Left ventricle myocardium inferior (tissue), 1 donor: Measurements from ENCODE around the gene CABS1. TPM values are rescaled to one million over a fixed set of nuclear protein-coding genes. Genes with fewer than 3 reads are reported as not detected.

Experiments used
- DNase-seq: peaks from one replicate; pipeline ENCODE4 v3.0.0-alpha.2; 2020
- H3K27ac ChIP-seq: fragments of 200-600 bp; replicated peaks from 2 replicates; pipeline ENCODE4 v1.8.0; 2021
- H3K27me3 ChIP-seq: fragments of 200-600 bp; 2 replicates; pipeline ENCODE4 v1.8.0; 2021; ENCODE audit warnings: low read depth
- H3K36me3 ChIP-seq: fragments of 200-600 bp; 2 replicates; pipeline ENCODE4 v1.8.0; 2021
- H3K4me1 ChIP-seq: fragments of 200-600 bp; 2 replicates; pipeline ENCODE4 v1.8.0; 2021
- H3K4me3 ChIP-seq: fragments of 200-600 bp; 2 replicates; pipeline ENCODE4 v1.8.0; 2021; ENCODE audit warnings: mild to moderate bottlenecking, moderate library complexity
- H3K9me3 ChIP-seq: fragments of 200-600 bp; replicated peaks from 2 replicates; pipeline ENCODE4 v1.8.0; 2021
- intact Hi-C: fragments of 100-400 bp; cut with micrococcal nuclease; formaldehyde crosslinking; loops from one replicate; pipeline ENCODE4 v1.11.0; 2022
- long read RNA-seq: library from polyadenylated mRNA; unstranded; transcript quantifications from one replicate; pipeline ENCODE4 v2.0.0, GENCODE V29; 2021
- total RNA-seq: library from RNA; stranded (reverse); fragmentation: NEBNext Ultra II Directional; extraction: Animal tissue kit (Norgen Biotek cat#: 25700); gene quantifications from one replicate; pipeline ENCODE4 v1.2.1, GENCODE V29; 2021
- TF ChIP-seq, protein P1 (sequence below): fragments of 200-600 bp; IDR thresholded peaks from 2 replicates; pipeline ENCODE4 v1.8.0; 2021; ENCODE audit warnings: antibody characterized with exemption, mild to moderate bottlenecking, borderline replicate concordance
- donor health status: DM: no; HTN: yes; CAD: no; lungs with severe emphysema.

Gene CABS1
- not detected for total RNA-seq
- long read RNA-seq, result 0 reads

DNA sequence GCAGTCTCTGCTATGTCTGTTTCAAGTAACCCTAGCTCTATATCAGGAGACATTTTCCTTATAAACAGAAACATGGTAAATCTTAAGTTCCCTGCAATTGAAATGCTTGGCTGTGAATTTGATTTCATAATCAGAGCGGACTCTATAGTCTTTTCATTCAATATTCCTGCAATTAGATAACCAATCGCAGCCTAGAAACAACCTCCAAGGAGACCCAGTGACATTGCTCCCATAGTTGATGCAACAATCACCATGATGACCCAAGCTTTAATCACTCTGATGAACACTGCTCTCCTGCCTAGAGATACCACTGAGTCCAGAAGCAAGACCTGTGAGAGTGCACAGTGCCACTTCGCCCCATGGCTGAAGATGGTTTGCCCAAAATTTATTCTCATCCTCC, at the start of gene CABS1:
Gene CABS1 (plus strand): TSS at position 301 of the 400 bp plus-strand sequence. CDS start 59 bp downstream, at position 360.
- TF ChIP-seq, protein P1, sequence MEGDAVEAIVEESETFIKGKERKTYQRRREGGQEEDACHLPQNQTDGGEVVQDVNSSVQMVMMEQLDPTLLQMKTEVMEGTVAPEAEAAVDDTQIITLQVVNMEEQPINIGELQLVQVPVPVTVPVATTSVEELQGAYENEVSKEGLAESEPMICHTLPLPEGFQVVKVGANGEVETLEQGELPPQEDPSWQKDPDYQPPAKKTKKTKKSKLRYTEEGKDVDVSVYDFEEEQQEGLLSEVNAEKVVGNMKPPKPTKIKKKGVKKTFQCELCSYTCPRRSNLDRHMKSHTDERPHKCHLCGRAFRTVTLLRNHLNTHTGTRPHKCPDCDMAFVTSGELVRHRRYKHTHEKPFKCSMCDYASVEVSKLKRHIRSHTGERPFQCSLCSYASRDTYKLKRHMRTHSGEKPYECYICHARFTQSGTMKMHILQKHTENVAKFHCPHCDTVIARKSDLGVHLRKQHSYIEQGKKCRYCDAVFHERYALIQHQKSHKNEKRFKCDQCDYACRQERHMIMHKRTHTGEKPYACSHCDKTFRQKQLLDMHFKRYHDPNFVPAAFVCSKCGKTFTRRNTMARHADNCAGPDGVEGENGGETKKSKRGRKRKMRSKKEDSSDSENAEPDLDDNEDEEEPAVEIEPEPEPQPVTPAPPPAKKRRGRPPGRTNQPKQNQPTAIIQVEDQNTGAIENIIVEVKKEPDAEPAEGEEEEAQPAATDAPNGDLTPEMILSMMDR, result no peak
- Histone ChIP-seq H3K4me3 (no peak within 1 kb of the TSS), H3K36me3 (no peaks in the 10 kb centered on the region), H3K9me3 (peaks cover 8% of the 10 kb centered on the region), H3K27me3 (no peaks in the 10 kb centered on the region), H3K27ac (no peak within 1 kb of the TSS), H3K4me1 (no peaks in the 10 kb centered on the region)
- DNase-seq, result no peak
- intact Hi-C loops, result no loop called here

DNA sequence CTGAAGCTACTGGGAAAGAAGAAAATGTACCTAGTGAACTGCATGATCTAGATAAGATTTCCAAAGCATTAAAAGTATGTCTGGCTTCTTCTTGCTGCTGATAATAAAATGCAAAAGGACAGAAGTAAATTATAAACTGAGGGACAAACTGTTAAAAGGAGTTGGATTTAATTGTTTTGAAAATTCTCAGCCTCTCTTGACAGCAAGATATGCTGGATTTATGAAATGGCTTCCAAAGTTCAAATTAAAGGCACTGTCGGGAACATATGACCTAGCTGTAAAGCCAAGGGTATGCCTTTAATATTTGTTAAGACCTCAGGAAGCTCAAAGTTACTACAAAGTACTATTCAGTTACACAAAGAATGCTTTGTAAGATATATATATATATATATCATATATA, 46.1 kb upstream of the CABS1 start:
- H3K9me3 ChIP-seq, result peaks cover 12% of the 10 kb centered on the region
- H3K36me3 ChIP-seq, result no peaks in the 10 kb centered on the region
- H3K4me3 ChIP-seq, result no peak overlapping the region
- H3K27ac ChIP-seq, result no peak overlapping the region
- H3K27me3 ChIP-seq, result no peaks in the 10 kb centered on the region
- TF ChIP-seq, protein P1, result no peak
- intact Hi-C loops, result no loop called here
- no peak for DNase-seq
- no peaks in the 10 kb centered on the region for H3K4me1 ChIP-seq

DNA sequence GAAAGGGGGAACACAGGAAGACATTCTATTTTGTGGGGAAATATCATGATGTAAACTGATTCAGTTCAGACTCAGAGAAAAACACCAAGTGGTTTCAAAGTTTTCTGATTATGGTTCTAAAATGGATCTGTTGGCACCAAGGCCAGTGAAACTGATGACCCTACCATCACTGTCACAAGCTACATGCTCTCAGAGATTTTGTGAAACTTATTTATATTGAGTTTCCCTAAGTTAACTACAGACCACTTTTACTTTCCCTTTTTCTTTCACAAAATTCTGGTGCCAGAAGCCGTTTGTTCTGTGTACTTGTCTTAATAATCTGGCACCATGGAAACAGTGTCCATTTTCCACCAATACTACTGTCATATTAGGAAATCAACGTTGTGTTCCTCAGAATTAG, 43.4 kb upstream of the CABS1 start:
- no peaks in the 10 kb centered on the region for H3K36me3 ChIP-seq
- no peak overlapping the region for H3K4me3 ChIP-seq
- H3K27ac ChIP-seq, result no peak overlapping the region
- no peak for DNase-seq
- intact Hi-C loops, result no loop called here
- no peaks in the 10 kb centered on the region for H3K4me1 ChIP-seq
- H3K9me3 ChIP-seq, result peaks cover 12% of the 10 kb centered on the region
- no peaks in the 10 kb centered on the region for H3K27me3 ChIP-seq
- TF ChIP-seq, protein P1, result no peak

DNA sequence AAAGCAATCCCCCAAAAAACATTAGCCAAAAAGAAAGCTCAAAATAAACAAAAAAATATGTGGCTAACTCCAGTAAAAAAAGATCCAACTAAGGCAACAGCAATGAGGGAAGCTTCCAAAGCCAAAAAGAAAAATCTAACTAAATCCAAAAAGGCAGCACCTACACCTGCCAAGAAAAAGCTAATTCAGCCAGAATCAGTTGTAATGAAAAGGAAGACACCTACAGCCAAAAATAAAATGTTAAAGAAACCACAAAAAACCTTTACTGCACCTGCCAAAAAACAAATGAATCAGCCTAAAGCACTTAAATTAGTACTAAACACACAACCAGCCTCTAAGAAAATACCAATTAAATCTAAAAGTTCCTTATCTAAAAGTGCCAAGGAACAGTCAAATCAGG, 37.2 kb upstream of the CABS1 start:
- intact Hi-C loops, result no loop called here
- Histone ChIP-seq H3K27me3 (no peaks in the 10 kb centered on the region), H3K4me3 (no peak overlapping the region), H3K27ac (no peak overlapping the region), H3K9me3 (peaks cover 4% of the 10 kb centered on the region), H3K36me3 (no peaks in the 10 kb centered on the region), H3K4me1 (no peaks in the 10 kb centered on the region)
- TF ChIP-seq, protein P1, result no peak
- DNase-seq, result no peak

DNA sequence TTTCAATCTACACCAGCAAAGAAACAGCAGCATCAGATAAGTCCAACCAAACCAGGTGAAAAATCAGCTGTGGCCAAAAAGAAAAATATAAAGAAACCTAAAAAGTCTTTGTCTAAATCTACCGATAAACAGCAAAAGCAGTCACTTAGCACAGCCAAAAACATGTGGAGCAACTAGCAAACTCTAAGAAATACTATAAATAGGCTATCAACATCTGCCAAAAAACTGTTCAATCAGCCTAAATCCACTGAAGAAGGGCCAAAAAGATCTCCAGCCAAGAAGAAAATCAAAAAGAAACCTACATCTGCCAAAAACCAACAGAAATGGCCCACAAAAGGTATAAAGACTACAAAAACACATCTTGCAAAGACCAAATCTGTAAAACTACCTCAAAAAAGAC, 36.7 kb upstream of the CABS1 start:
- Histone ChIP-seq H3K4me1 (no peaks in the 10 kb centered on the region), H3K36me3 (no peaks in the 10 kb centered on the region), H3K27ac (no peak overlapping the region), H3K4me3 (no peak overlapping the region), H3K9me3 (no peaks in the 10 kb centered on the region), H3K27me3 (no peaks in the 10 kb centered on the region)
- intact Hi-C loops, result no loop called here
- TF ChIP-seq, protein P1, result no peak
- DNase-seq, result no peak

DNA sequence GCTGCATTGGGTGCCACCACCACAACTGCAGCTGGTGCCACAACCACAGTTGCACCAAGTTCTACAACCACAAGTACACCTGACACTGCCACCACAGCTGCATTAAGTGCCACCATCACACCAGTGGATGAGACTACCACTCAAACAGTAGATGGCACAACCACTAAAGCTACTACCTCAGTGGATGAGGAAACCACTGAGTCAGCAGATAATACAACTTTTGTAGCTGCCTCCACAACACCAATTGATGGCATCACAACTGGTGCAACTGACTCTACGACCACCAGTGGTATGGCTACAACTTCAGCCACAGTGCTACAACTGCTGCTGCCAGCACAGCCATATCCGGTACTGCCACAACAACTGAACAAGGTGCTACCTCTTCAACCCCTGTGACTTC, 35.1 kb upstream of the CABS1 start:
- TF ChIP-seq, protein P1, result no peak
- Histone ChIP-seq H3K27ac (no peak overlapping the region), H3K9me3 (no peaks in the 10 kb centered on the region), H3K4me3 (no peak overlapping the region), H3K27me3 (no peaks in the 10 kb centered on the region), H3K36me3 (no peaks in the 10 kb centered on the region), H3K4me1 (no peaks in the 10 kb centered on the region)
- DNase-seq, result no peak
- intact Hi-C loops, result no loop called here
